Measurements from ENCODE around the gene TIMM8B. TPM values are rescaled to one million over a fixed set of nuclear protein-coding genes. Genes with fewer than 3 reads are reported as not detected.

TIMM8B gene
- total and polyA plus RNA-seq, 9 of the 15 experiments (the other 6 are each of a cell fraction or from before 2014, with no cell fraction given) = 95.8 to 338 (median 145) TPM

GRCh38 chr11:112100462-112100861, 13.9 kb upstream of the TIMM8B start:
- TF ChIP-seq PHB (CRISPR knock-in tag; IDR thresholded peaks at IDR 0.05) (no peak), NRF1 (conservative IDR thresholded peaks at IDR 0.05 in 1 of 2, IDR thresholded peaks at IDR 0.05 in 1 of 2) (no peak), MAFG (tag; conservative IDR thresholded peaks at IDR 0.05) (0 out of 2 replicates have a peak, but pooled peaks have one; percentile 5), ILF3 (IDR thresholded peaks at IDR 0.05; ENCODE audit: borderline replicate concordance) (no peak), ZBTB12 (CRISPR knock-in tag; IDR thresholded peaks at IDR 0.05) (no peak), ETS2 (tag; IDR thresholded peaks at IDR 0.05; ENCODE audit: borderline replicate concordance, poor library complexity, severe bottlenecking) (no peak), ZNF316 (IDR thresholded peaks at IDR 0.05) (peak; percentile 55), C11orf30 (IDR thresholded peaks at IDR 0.05; ENCODE audit: low read depth) (peak; percentile 17; the same call in 1 of the 2 replicates), ZNF407 (IDR thresholded peaks at IDR 0.05; ENCODE audit: low read depth) (no peak), ZNF431 (CRISPR knock-in tag; IDR thresholded peaks at IDR 0.05) (no peak)
- ATAC-seq (no peak), DNase-seq (ENCODE audit: extremely low read depth in 1 of 4, low spot score in 3 of 4) (no peak), FAIRE-seq (no peak)
- H3K4me2 ChIP-seq (ENCODE audit: insufficient read depth, low read length) = no peak overlapping the region
- no peak overlapping the region for H3K27ac ChIP-seq (ENCODE audit: extremely low read depth, low read depth, low read length)
- peaks cover 5% of the 10 kb centered on the region; the same call in 1 of the 2 replicates for H4K20me1 ChIP-seq (replicated peaks; ENCODE audit: control insufficient read depth, insufficient read depth, low read length)
- ChIA-PET POLR2A (interaction anchor here (1.3 kb wide), 1 partner anchor 9 kb away, joined by 3 read pairs; no protein-coding TSS in a partner anchor), CTCF (ENCODE audit: low intra/inter-chr PET ratio) (interaction anchor here (0.6 kb wide), 1 partner anchor 180 kb away, joined by 3 read pairs; no protein-coding TSS in a partner anchor)
- H3K27me3 ChIP-seq (ENCODE audit: control insufficient read depth in 2 of 2, insufficient read depth in 2 of 2, low read length in 2 of 2) = no peaks in the 10 kb centered on the region
- H2AFZ ChIP-seq (ENCODE audit: low read depth, low read length) = no peak overlapping the region
- H3K9me1 ChIP-seq (ENCODE audit: control insufficient read depth, insufficient read depth, low read length) = no peaks in the 10 kb centered on the region
- no peaks in the 10 kb centered on the region for H3K9me3 ChIP-seq (replicated peaks; ENCODE audit: control insufficient read depth, insufficient read depth, low read depth, low read length)
- peaks cover 12 to 14% of the 10 kb centered on the region in 2 experiments; a peak in 4 of 5 replicates for H3K4me1 ChIP-seq (replicated peaks in 1 of 2; ENCODE audit: control insufficient read depth in 2 of 2, insufficient read depth in 2 of 2, low read length in 2 of 2)
- no peaks in the 10 kb centered on the region for H3K79me2 ChIP-seq (ENCODE audit: control insufficient read depth, insufficient read depth, low read length)
- no peak overlapping the region for H3K9ac ChIP-seq (ENCODE audit: insufficient read depth in 1 of 2, low read depth in 2 of 2, low read length in 2 of 2)
- in situ Hi-C loops (cut with MboI) = no loop called here
- no TSS peak for BruUV-seq (replicated peaks)
- intact Hi-C loops (cut with micrococcal nuclease) = no loop called here
- no peak overlapping the region for H3K4me3 ChIP-seq
- peaks cover 13% of the 10 kb centered on the region for H3K36me3 ChIP-seq (ENCODE audit: control insufficient read depth, insufficient read depth, low read length)
- 34% methylated on average over 2 of the region's 2 CpGs for WGBS (ENCODE audit: insufficient coverage, low coverage, missing lambda C conversion rate)
